Activated B cell treated with CpG ODN at 0.5 μM for 24 hours (primary cell): ENCODE results near the gene NUMBL. TPM values are rescaled to one million over a fixed set of nuclear protein-coding genes. Genes with fewer than 3 reads are reported as not detected.
"Not testable (repeated sequence)": the region's sequence is repeated elsewhere in the genome, so short reads cannot be mapped to it uniquely, and the experiment has no call there.

Experiments used
- ATAC-seq: fragments of 200-7000 bp; cut with Tn5 transposase; one replicate; pipeline ENCODE4 v1.10.0; 2021; ENCODE audit warnings: low read depth, mild to moderate bottlenecking, moderate library complexity
- CTCF ChIA-PET: fragments of 350-600 bp; sonication (Branson Sonifier 250); formaldehyde crosslinking; loops from one replicate; lab custom pipeline; 2021; ENCODE audit warnings: antibody characterized with exemption; lab: Charles Lee
- POLR2A ChIA-PET: fragments of 350-600 bp; sonication (Branson Sonifier 250); formaldehyde crosslinking; loops from one replicate; lab custom pipeline; 2021; ENCODE audit warnings: antibody characterized with exemption; lab: Charles Lee
- DNase-seq: peaks from one replicate; pipeline ENCODE4 v3.0.0; 2022
- H3K27ac Mint-ChIP-seq: one replicate; pipeline ENCODE4 v1.8.0; 2020; ENCODE audit warnings: mixed read lengths
- H3K27me3 Mint-ChIP-seq: one replicate; pipeline ENCODE4 v1.8.0; 2021; ENCODE audit warnings: mixed read lengths
- H3K36me3 Mint-ChIP-seq: one replicate; pipeline ENCODE4 v1.8.0; 2021; ENCODE audit warnings: low read depth, mixed read lengths
- H3K4me1 Mint-ChIP-seq: one replicate; pipeline ENCODE4 v1.8.0; 2021; ENCODE audit warnings: mixed read lengths
- H3K4me3 Mint-ChIP-seq: one replicate; pipeline ENCODE4 v1.8.0; 2020; ENCODE audit warnings: mild to moderate bottlenecking, mixed read lengths
- H3K9me3 Mint-ChIP-seq: one replicate; pipeline ENCODE4 v1.8.0; 2020; ENCODE audit warnings: mixed read lengths
- CTCF ChIP-seq: fragments of 200-600 bp; IDR thresholded peaks from one replicate; pipeline ENCODE4 v1.8.0; 2022; ENCODE audit warnings: antibody characterized with exemption, mild to moderate bottlenecking
- intact Hi-C: fragments of 100-400 bp; cut with micrococcal nuclease; formaldehyde crosslinking; loops from one replicate; pipeline ENCODE4 v1.15.1; 2024
- total RNA-seq: library from RNA; stranded (reverse); gene quantifications from 2 replicates; pipeline ENCODE4 v1.2.3, GENCODE V29; 2022

Gene NUMBL
- total RNA-seq, 1 donor from 2014 or later, result 11.8 TPM

GRCh38 chr19:40661616-40662015 is 28.8 kb downstream of the NUMBL start:
- ChIA-PET CTCF (interaction anchor here (1.5 to 3.6 kb wide), 4 partner anchors 145 to 483 kb away, joined by 4 to 54 read pairs (median 9); no protein-coding TSS in a partner anchor), POLR2A (interaction anchor here (0.6 to 1.1 kb wide), 2 partner anchors 29 to 470 kb away, joined by 4 to 8 read pairs; partner anchors contain the start of gene NUMBL)
- Mint-ChIP-seq H3K27ac (no peak overlapping the region), H3K9me3 (no peaks in the 10 kb centered on the region), H3K36me3 (peaks cover 2% of the 10 kb centered on the region), H3K4me3 (no peak overlapping the region), H3K4me1 (peaks cover 17% of the 10 kb centered on the region), H3K27me3 (no peaks in the 10 kb centered on the region)
- TF ChIP-seq CTCF, result no peak
- intact Hi-C loops, result loop anchor here (1.0 to 5.0 kb wide), 6 partner anchors 146 to 647 kb away; no protein-coding TSS in a partner anchor
- ATAC-seq, result no peak
- no peak for DNase-seq

GRCh38 chr19:40659566-40659965 is 30.9 kb downstream of the NUMBL start:
- ChIA-PET POLR2A (no interaction called here), CTCF (no interaction called here)
- DNase-seq (no peak), ATAC-seq (no peak)
- Mint-ChIP-seq H3K27ac (no peak overlapping the region), H3K4me1 (peaks cover 17% of the 10 kb centered on the region), H3K9me3 (no peaks in the 10 kb centered on the region), H3K4me3 (no peak overlapping the region), H3K36me3 (peaks cover 2% of the 10 kb centered on the region), H3K27me3 (no peaks in the 10 kb centered on the region)
- intact Hi-C loops, result no loop called here
- no peak for TF ChIP-seq CTCF

DNA sequence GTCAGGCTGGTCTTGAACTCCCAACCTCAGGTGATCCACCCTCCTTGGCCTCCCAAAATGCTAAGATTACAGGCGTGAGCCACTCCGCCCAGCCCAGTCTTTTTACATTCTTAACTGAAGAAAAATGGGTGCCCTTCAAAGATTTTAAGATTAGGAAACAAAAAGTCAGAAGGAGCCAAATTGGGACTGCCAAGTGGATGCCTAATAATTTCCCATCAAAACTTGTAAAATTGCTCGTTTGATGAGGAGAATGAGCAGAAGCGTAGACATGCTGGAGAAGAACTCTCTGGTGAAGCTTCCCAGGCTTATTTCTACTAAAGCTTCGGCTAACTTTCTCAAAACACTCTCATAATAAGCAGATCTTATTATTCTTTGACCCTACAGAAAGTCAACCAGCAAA is 31.3 kb downstream of the NUMBL start:
- no peak for ATAC-seq
- Mint-ChIP-seq H3K9me3 (no peaks in the 10 kb centered on the region), H3K4me3 (no peak overlapping the region), H3K36me3 (peaks cover 2% of the 10 kb centered on the region), H3K27ac (no peak overlapping the region), H3K27me3 (no peaks in the 10 kb centered on the region), H3K4me1 (peaks cover 17% of the 10 kb centered on the region)
- DNase-seq, result no peak
- CTCF ChIA-PET, result no interaction called here
- TF ChIP-seq CTCF, result no peak
- intact Hi-C loops, result no loop called here
- POLR2A ChIA-PET, result no interaction called here

DNA sequence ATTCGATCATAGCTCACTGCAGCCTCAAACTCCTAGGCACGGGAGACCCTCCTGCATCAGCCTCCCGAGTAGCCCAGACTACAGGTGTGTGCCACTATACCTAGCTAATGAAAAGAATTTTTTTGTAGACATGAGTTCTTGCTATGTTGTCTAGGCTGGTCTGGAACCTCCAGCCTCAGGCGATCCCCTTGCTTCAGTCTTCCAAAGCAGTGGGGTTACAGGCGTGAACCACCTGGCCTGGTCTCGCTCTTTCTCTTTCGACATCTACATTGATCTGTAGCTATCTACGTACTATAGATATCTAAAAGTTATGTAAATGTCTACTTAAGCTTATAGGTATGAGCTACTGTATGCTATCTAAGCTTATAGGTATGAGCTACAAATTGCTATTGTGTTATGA is 32.4 kb downstream of the NUMBL start:
- Mint-ChIP-seq H3K4me3 (no peak overlapping the region), H3K27ac (no peak overlapping the region), H3K27me3 (no peaks in the 10 kb centered on the region), H3K9me3 (no peaks in the 10 kb centered on the region), H3K4me1 (peaks cover 7% of the 10 kb centered on the region), H3K36me3 (no peaks in the 10 kb centered on the region)
- ATAC-seq, result no peak
- no peak for TF ChIP-seq CTCF
- POLR2A ChIA-PET, result no interaction called here
- DNase-seq, result no peak
- CTCF ChIA-PET, result interaction anchor here (1.1 kb wide), 1 partner anchor 23 kb away, joined by 3 read pairs; no protein-coding TSS in a partner anchor
- intact Hi-C loops, result no loop called here

DNA sequence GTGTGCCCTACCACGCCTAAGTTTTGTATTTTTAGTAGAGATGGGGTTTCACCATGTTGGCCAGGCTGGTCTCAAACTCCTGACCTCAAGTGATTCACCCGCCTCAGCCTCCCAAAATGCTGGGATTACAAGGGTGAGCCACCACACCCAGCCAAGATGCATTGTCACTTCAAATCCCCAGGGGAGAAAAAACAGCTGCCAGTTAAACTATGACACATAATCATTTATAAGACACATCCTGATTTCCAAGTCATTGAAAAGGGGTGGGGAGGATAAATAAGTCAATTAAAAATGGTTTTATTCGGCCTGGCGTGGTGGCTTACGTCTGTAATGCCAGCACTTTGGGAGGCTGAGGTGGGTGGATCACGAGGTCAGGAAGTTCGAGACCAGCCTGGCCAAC is 34.8 kb downstream of the NUMBL start:
- POLR2A ChIA-PET, result interaction anchor here (0.6 kb wide), 1 partner anchor 99 kb away, joined by 5 read pairs; no protein-coding TSS in a partner anchor

DNA sequence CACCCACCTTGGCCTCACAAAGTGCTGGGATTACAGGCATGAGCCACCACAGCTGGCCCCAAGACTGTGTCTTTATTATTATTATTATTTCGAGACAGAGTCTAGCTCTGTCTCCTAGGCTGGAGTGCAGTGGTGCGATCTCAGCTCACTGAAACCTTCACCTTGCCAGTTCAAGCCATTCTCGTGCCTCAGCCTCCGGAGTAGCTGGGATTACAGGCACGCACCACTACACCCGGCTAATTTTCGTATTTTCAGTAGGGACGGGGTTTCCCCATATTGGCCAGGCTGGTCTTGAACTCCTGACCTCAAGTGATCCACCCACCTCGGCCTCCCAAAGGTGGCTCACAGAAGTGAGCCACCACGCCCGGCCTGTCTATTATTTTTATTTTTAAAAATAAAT is 38.1 kb downstream of the NUMBL start:
- H3K27ac Mint-ChIP-seq, DNase-seq, H3K4me3 Mint-ChIP-seq, H3K4me1 Mint-ChIP-seq, POLR2A ChIA-PET, H3K9me3 Mint-ChIP-seq, intact Hi-C loops, H3K27me3 Mint-ChIP-seq, H3K36me3 Mint-ChIP-seq: not testable (repeated sequence)
- CTCF ChIA-PET, result interaction anchor here (1.2 kb wide), 1 partner anchor 18 kb away, joined by 3 read pairs; no protein-coding TSS in a partner anchor
- peak; percentile 18 for ATAC-seq

More for the DNA sequence above, 34.8 kb downstream of the NUMBL start:
- DNase-seq, H3K27ac Mint-ChIP-seq, H3K4me3 Mint-ChIP-seq, H3K27me3 Mint-ChIP-seq, ATAC-seq, intact Hi-C loops, H3K9me3 Mint-ChIP-seq, H3K4me1 Mint-ChIP-seq, H3K36me3 Mint-ChIP-seq: not testable (repeated sequence)
- CTCF ChIA-PET, result interaction anchor here (0.7 kb wide), 1 partner anchor 165 kb away, joined by 4 read pairs; no protein-coding TSS in a partner anchor
